A673 (cell line): ENCODE measurements around the gene VWA5B1. TPM values are rescaled to one million over a fixed set of nuclear protein-coding genes. Genes with fewer than 3 reads are reported as not detected.

Source experiments
- BruUV-seq: library from RNA; stranded (reverse); fragments of 400-500 nt; replicated peaks from 2 replicates; lab custom pipeline; 2021; lab: Mats Ljungman, UMichigan
- CTCF ChIA-PET: fragments of 300-600 bp; sonication (Branson Sonifier 250); formaldehyde crosslinking; loops from one replicate; lab custom pipeline; 2022; ENCODE audit warnings: antibody characterized with exemption; lab: Charles Lee
- POLR2A ChIA-PET: fragments of 300-600 bp; sonication (Branson Sonifier 250); formaldehyde crosslinking; loops from one replicate; lab custom pipeline; 2022; ENCODE audit warnings: antibody characterized with exemption; ENCODE audit not compliant: low non-redundant PET; lab: Charles Lee
- DNase-seq: peaks from one replicate; pipeline ENCODE4 v3.0.0-alpha.2; 2015; ENCODE audit warnings: low spot score
- H3K27ac ChIP-seq: fragments of 200-600 bp; sonication (generic); 2 replicates; pipeline ENCODE4 v1.5.1; 2016; ENCODE audit warnings: mixed run types, low read depth, mild to moderate bottlenecking, mixed read lengths, antibody characterized with exemption, low read length; ENCODE audit not compliant: poor library complexity, severe bottlenecking
- H3K27me3 ChIP-seq: fragments of 200-600 bp; sonication (generic); replicated peaks from 2 replicates; pipeline ENCODE4 v1.6.1; 2017; ENCODE audit warnings: mixed run types, low read depth, mild to moderate bottlenecking, mixed read lengths, antibody characterized with exemption, low read length; ENCODE audit not compliant: insufficient read depth, poor library complexity
- H3K36me3 ChIP-seq: fragments of 200-600 bp; sonication (generic); 2 replicates; pipeline ENCODE4 v1.6.1; 2016; ENCODE audit warnings: mixed run types, mild to moderate bottlenecking, mixed read lengths, antibody characterized with exemption, low read length; ENCODE audit not compliant: insufficient read depth, poor library complexity, severe bottlenecking
- H3K4me1 ChIP-seq: fragments of 200-600 bp; sonication (generic); 2 replicates; pipeline ENCODE4 v1.6.1; 2017; ENCODE audit warnings: mixed run types, mild to moderate bottlenecking, mixed read lengths, antibody characterized with exemption, low read length; ENCODE audit not compliant: insufficient read depth, poor library complexity, severe bottlenecking
- H3K4me3 ChIP-seq: fragments of 200-600 bp; sonication (generic); 2 replicates; pipeline ENCODE4 v1.5.1; 2016; ENCODE audit warnings: low read depth, mixed run types, mild to moderate bottlenecking, mixed read lengths, low read length; ENCODE audit not compliant: poor library complexity, severe bottlenecking
- H3K9me3 ChIP-seq: fragments of 200-600 bp; sonication (generic); 2 replicates; pipeline ENCODE4 v1.6.1; 2016; ENCODE audit warnings: mixed run types, low read depth, mild to moderate bottlenecking, mixed read lengths, antibody characterized with exemption, low read length; ENCODE audit not compliant: poor library complexity, severe bottlenecking
- CTCF ChIP-seq: fragments of 300-800, 200-600 bp; sonication (generic); conservative IDR thresholded peaks from 2 replicates; pipeline ENCODE4 v1.5.1; 2017; ENCODE audit warnings: low read depth, mild to moderate bottlenecking, antibody characterized with exemption, low read length, moderate library complexity, mixed read lengths
- EZH2 ChIP-seq: fragments of 200-600 bp; sonication (generic); IDR thresholded peaks from 2 replicates; pipeline ENCODE4 v1.6.1; 2017; ENCODE audit warnings: borderline replicate concordance, low read depth, mild to moderate bottlenecking, mixed read lengths, antibody characterized with exemption, low read length; ENCODE audit not compliant: poor library complexity, severe bottlenecking
- intact Hi-C: fragments of 100-400 bp; cut with micrococcal nuclease; formaldehyde crosslinking; loops from one replicate; pipeline ENCODE4 v1.10.0; 2022; ENCODE audit not compliant: unreplicated experiment
- total RNA-seq: library from RNA; stranded (reverse); gene quantifications from 2 replicates; pipeline ENCODE4 v1.2.3, GENCODE V29; 2021

VWA5B1 gene
- total RNA-seq, 1 experiment from 2014 or later, result not detected

GRCh38 chr1:20336105-20336605 is 45.5 kb downstream of the VWA5B1 start:
- no TSS peak for BruUV-seq
- no peak for TF ChIP-seq EZH2
- TF ChIP-seq CTCF, result no peak
- no peaks in the 10 kb centered on the region for H3K4me1 ChIP-seq
- no peak for DNase-seq
- H3K27ac ChIP-seq, result no peak overlapping the region
- CTCF ChIA-PET, result no interaction called here
- peaks cover 10% of the 10 kb centered on the region for H3K27me3 ChIP-seq
- no peaks in the 10 kb centered on the region for H3K36me3 ChIP-seq
- no peaks in the 10 kb centered on the region for H3K9me3 ChIP-seq
- POLR2A ChIA-PET, result no interaction called here
- intact Hi-C loops, result no loop called here
- no peak overlapping the region for H3K4me3 ChIP-seq

- Histone ChIP-seq H3K9me3 (no peaks in the 10 kb centered on the region), H3K27ac (no peak overlapping the region), H3K27me3 (peaks cover 17% of the 10 kb centered on the region), H3K36me3 (no peaks in the 10 kb centered on the region), H3K4me3 (no peak overlapping the region), H3K4me1 (no peaks in the 10 kb centered on the region)
- no peak for DNase-seq
- TF ChIP-seq EZH2, result no peak
- TF ChIP-seq CTCF, result no peak
- BruUV-seq, result no TSS peak
- intact Hi-C loops, result no loop called here
- POLR2A ChIA-PET, result interaction anchor here (0.5 kb wide), 1 partner anchor 29 kb away, joined by 16 read pairs; no protein-coding TSS in a partner anchor
- CTCF ChIA-PET, result no interaction called here
Measured at GRCh38 chr1:20337581-20337980, 46.9 kb downstream of the VWA5B1 start.

GRCh38 chr1:20339811-20340457 is 49.3 kb downstream of the VWA5B1 start:
- H3K27ac ChIP-seq, result no peak overlapping the region
- TF ChIP-seq CTCF (no peak), EZH2 (no peak)
- POLR2A ChIA-PET, result no interaction called here
- no peaks in the 10 kb centered on the region for H3K4me1 ChIP-seq
- no peak for DNase-seq
- H3K9me3 ChIP-seq, result no peaks in the 10 kb centered on the region
- intact Hi-C loops, result no loop called here
- H3K27me3 ChIP-seq, result peaks cover 21% of the 10 kb centered on the region
- CTCF ChIA-PET, result no interaction called here
- BruUV-seq, result no TSS peak
- no peaks in the 10 kb centered on the region for H3K36me3 ChIP-seq
- no peak overlapping the region for H3K4me3 ChIP-seq
